Kidney epithelial cell (primary cell): ENCODE measurements around the gene ABCC10. TPM values are rescaled to one million over a fixed set of nuclear protein-coding genes. Genes with fewer than 3 reads are reported as not detected.
"Not testable (repeated sequence)": the region's sequence is repeated elsewhere in the genome, so short reads cannot be mapped to it uniquely, and the experiment has no call there.

ENCODE experiments used
- DNase-seq: peaks from one replicate; pipeline ENCODE4 v3.0.0-alpha.2; 2010; ENCODE audit warnings: low read depth
- H3K27me3 ChIP-seq: 2 replicates; pipeline ENCODE4 v1.6.0; 2011; ENCODE audit warnings: low read length; ENCODE audit not compliant: control insufficient read depth, insufficient read depth
- H3K36me3 ChIP-seq: 2 replicates; pipeline ENCODE4 v1.5.1; 2011; ENCODE audit warnings: low read length; ENCODE audit not compliant: control insufficient read depth, insufficient read depth
- H3K4me3 ChIP-seq: 2 replicates; pipeline ENCODE4 v1.5.1; 2011; ENCODE audit warnings: low read depth, mild to moderate bottlenecking, control low read depth, low read length
- total RNA-seq: library from RNA; depleted of rRNA; stranded (reverse); fragments of >200 nt; gene quantifications from 2 replicates; pipeline ENCODE4 v1.2.3, GENCODE V29; 2015
- TF ChIP-seq, protein P1 (sequence below): IDR thresholded peaks from 2 replicates; pipeline ENCODE4 v1.5.1; 2011; ENCODE audit warnings: mild to moderate bottlenecking, moderate library complexity, low read length, control low read depth, inconsistent platforms; ENCODE audit not compliant: insufficient read depth, poor library complexity, severe bottlenecking

ABCC10 gene
- total RNA-seq, 1 donor from 2014 or later: 24.9 TPM

DNA sequence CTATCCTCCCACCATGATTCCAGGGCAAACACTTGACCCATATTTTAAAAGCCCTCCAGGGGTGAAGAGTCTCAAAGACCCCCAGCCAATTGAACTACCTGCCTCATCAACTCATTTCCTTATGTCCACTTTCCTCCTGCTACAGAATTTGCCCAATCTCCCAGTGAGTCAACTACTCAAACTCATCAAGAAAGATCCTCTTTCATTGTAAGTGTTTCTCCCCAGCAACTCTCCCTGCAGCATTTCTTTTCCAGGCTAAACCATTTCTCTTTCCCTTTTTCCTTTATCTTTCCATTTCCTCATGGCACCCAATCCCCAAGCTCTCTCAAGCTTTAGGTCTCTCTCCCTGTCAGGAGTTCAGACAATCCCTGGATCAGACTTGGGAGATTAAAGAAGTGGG lies 26.5 kb downstream of the ABCC10 start:
- Histone ChIP-seq H3K4me3 (no peak overlapping the region), H3K36me3 (peaks cover 2% of the 10 kb centered on the region), H3K27me3 (peaks cover 19% of the 10 kb centered on the region)
- no peak for DNase-seq
- TF ChIP-seq, protein P1, sequence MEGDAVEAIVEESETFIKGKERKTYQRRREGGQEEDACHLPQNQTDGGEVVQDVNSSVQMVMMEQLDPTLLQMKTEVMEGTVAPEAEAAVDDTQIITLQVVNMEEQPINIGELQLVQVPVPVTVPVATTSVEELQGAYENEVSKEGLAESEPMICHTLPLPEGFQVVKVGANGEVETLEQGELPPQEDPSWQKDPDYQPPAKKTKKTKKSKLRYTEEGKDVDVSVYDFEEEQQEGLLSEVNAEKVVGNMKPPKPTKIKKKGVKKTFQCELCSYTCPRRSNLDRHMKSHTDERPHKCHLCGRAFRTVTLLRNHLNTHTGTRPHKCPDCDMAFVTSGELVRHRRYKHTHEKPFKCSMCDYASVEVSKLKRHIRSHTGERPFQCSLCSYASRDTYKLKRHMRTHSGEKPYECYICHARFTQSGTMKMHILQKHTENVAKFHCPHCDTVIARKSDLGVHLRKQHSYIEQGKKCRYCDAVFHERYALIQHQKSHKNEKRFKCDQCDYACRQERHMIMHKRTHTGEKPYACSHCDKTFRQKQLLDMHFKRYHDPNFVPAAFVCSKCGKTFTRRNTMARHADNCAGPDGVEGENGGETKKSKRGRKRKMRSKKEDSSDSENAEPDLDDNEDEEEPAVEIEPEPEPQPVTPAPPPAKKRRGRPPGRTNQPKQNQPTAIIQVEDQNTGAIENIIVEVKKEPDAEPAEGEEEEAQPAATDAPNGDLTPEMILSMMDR: no peak

DNA sequence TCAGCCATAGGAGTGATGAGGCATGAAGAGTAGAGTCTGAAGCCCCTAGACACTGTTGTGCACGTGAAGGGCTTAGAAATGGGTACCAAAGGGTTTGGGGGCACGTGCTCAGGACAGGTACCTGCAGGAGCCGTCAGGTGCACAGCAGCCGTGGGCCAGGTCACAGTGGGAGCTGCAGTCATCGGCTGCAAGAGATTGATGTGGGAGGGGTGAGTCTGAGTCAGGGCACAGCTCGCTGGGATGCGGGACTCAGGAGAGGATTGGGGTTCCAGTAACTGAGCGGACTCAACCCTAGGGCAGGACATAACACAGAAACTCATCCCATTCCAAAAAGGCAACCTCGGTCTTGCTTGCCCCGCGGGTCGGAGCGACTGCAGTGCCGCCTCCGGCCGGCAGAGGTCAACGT lies 27.0 kb downstream of the ABCC10 start:
- H3K4me3 ChIP-seq: no peak overlapping the region
- peaks cover 19% of the 10 kb centered on the region for H3K27me3 ChIP-seq
- TF ChIP-seq, protein P1: peak; percentile 91
- no peak for DNase-seq
- H3K36me3 ChIP-seq: peaks cover 2% of the 10 kb centered on the region

DNA sequence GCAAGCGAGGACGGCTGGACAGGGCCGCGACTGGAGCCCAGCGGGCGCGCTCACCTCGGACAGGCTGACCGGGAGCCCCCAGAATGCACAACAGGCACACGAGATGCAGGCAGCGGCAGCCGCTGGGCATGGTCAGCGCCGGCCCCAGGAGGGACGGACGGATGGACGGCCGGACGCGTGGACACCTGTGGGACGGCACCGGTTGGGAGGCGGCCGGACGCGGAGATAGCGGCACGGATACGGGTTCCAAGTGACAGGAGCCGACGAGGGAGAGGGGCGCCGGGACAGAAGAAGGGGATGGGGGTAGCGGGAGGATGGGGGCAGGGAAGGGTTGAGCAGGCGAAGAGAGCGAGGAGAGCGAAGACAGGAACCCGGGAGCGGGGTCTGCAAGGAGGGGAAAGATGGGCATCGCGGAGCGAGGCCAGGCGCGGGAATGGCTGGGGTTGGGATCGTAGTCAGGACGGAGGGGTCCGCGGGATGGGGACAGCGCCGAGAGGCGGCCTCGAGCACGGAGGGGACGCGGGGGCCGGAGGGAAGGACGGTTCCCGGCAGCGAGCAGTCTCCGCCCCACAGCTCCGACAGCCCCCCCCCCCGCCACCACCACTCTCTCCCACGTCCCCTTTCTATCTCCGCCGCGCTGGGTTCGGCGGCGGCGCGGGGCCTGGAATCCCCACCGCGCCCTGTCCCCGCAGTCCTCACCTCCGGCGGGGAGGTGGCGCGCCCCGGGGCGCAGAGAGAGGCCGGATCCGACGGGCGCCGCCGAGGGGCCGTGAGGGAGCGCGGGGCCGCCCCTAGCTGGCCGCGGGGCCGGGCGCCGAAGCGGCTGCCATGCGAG lies 27.6 kb downstream of the ABCC10 start:
- peaks cover 2% of the 10 kb centered on the region for H3K36me3 ChIP-seq
- TF ChIP-seq, protein P1: no peak
- peak; percentile 34 for DNase-seq
- H3K27me3 ChIP-seq: peaks cover 19% of the 10 kb centered on the region
- peak overlapping the region; percentile 39 for H3K4me3 ChIP-seq

DNA sequence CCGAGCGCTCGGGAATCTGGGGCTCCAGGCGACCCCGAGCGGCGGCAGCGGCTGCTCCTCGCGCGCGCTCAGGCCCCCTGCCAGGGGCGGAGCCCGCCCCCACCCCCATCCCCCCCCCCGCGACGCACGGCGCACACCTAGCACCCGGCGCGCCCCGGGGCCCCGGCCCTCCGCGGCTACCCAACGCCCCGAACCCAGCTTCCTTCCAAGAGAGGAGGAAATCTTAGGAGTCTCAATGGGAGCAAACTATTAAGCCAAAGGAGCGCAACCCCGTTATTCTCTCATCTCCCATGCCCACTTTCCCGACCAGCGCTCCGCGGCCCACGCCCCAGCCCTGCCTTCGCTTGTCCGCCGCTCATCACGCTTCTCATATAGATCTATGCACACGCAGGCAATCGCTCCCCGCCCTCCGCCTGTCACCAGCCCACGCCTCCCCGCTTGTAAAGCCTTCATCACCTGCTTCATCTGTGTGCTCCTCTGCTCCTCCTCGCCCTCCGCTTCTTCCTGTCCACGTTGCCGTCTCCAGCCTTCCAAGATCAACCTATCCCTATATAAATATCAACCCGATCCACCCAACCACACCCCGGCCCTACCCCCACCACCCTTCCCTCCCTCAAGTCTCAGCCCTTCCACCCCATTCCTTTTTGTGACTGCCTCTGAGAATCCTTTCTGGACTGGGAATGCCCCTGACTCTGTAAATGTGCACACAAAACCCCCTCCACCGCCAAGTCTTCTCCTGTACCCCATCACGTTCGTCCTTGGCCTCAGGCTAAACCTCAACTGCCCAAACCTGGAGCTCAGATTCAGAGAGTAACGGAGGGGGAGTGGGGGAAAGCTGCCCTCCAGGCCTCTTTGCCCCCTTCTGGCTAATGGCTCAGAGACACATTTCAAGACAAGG lies 28.4 kb downstream of the ABCC10 start, which contains the start of gene DLK2:
Gene DLK2, minus strand, starts transcription at position 18 of the 898 bp plus-strand sequence. CDS start 723 bp downstream, outside the sequence.
- TF ChIP-seq, protein P1: no peak
- no peak for DNase-seq
- Histone ChIP-seq H3K36me3 (peaks cover 2% of the 10 kb centered on the region), H3K4me3 (peak within 1 kb of the TSS; percentile 39), H3K27me3 (peaks cover 19% of the 10 kb centered on the region)

DNA sequence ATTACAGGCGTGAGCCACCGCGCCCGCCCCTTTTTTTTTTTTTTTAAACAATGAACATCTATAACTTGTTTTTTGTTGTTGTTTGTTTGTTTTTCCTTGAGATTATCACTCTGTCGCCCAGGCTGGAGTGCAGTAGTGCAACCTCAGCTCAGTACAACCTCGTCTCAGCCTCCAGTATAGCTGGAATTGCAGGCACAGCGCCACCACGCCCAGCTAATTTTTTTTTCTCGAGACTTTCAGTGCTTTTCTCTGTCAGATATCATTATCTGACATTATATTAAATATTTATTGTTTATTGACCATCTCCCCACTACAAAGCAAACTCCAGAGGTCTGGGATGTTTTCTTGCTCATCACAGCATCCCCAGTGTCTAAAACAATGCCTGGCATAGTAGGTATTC lies 30.3 kb downstream of the ABCC10 start:
- TF ChIP-seq, protein P1: no peak
- H3K27me3 ChIP-seq: peaks cover 24% of the 10 kb centered on the region
- peaks cover 2% of the 10 kb centered on the region for H3K36me3 ChIP-seq
- no peak overlapping the region for H3K4me3 ChIP-seq
- no peak for DNase-seq

DNA sequence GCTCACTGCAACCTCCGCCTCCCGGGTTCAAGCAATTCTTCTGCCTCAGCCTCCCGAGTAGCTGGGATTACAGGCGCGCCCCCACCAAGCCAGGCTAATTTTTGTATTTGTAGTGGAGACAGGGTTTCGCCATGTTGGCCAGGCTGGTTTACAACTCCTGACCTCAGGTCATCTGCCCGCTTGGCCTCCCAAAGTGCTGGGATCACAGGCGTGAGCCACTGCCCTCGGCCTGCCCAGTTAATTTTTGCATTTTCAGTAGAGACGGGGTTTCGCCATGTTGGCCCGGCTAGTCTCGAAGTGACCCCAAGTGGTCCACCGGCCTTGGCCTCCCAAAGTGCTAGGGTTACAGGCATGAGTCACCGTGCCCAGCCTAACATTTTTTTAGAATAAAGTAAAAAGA lies 30.8 kb downstream of the ABCC10 start:
- not testable (repeated sequence) for H3K4me3 ChIP-seq, DNase-seq, H3K36me3 ChIP-seq
- H3K27me3 ChIP-seq: peaks cover 26% of the 10 kb centered on the region
